Sigmoid colon (tissue), 7 donors: ENCODE measurements around the gene CLIC6. TPM values are rescaled to one million over a fixed set of nuclear protein-coding genes. Genes with fewer than 3 reads are reported as not detected.

Experiments used
- DNase-seq: peaks from one replicate; pipeline ENCODE4 v3.0.0-alpha.2; 2019
- H3K27ac ChIP-seq, 4 donors: fragments of 200-600 bp; sonication (generic); one replicate each; pipeline ENCODE4 v1.5.1; 2016 to 2019; ENCODE audit warnings: mild to moderate bottlenecking in 1 of 4
- H3K27me3 ChIP-seq, 3 donors: fragments of 200-600 bp; sonication (generic); one replicate each; pipeline ENCODE4 v1.5.1; 2019; ENCODE audit warnings: mild to moderate bottlenecking in 1 of 3
- H3K36me3 ChIP-seq, 4 donors: fragments of 200-600 bp; sonication (generic); one replicate each; pipeline ENCODE4 v1.5.1; 2016 to 2019
- H3K4me1 ChIP-seq, 4 donors: fragments of 200-600 bp; sonication (generic); one replicate each; pipeline ENCODE4 v1.5.1; 2017 to 2019
- H3K4me3 ChIP-seq, 4 donors: fragments of 200-600 bp; sonication (generic); one replicate each; pipeline ENCODE4 v1.5.1; 2017 to 2019; ENCODE audit warnings: mild to moderate bottlenecking in 2 of 4, moderate library complexity in 1 of 4
- H3K9me3 ChIP-seq, 4 donors: fragments of 200-600 bp in 3 of 4; sonication (generic) in 3 of 4; one replicate each; pipeline versions ENCODE4 v1.5.1 to v1.6.1; 2013 to 2019
- CTCF ChIP-seq, 4 experiments: fragments of 450-650 bp in 3 of 4; fragments of 200-600 bp in 1 of 4; IDR thresholded peaks; one replicate each; pipeline ENCODE4 v1.5.1; 2016 to 2019; ENCODE audit warnings: antibody characterized with exemption in 4 of 4, mild to moderate bottlenecking in 3 of 4, moderate library complexity in 2 of 4
- EP300 ChIP-seq, 4 donors: sonication (generic); formaldehyde crosslinking; IDR thresholded peaks; one replicate each; pipeline ENCODE4 v1.6.1; 2017; ENCODE audit warnings: antibody characterized with exemption in 4 of 4
- POLR2A ChIP-seq, 2 donors: fragments of 450-650 bp; IDR thresholded peaks; one replicate each; pipeline ENCODE4 v1.6.1; 2016; ENCODE audit warnings: antibody characterized with exemption in 2 of 2, mild to moderate bottlenecking in 2 of 2, moderate library complexity in 2 of 2
- POLR2AphosphoS5 ChIP-seq, 4 donors: sonication (generic); formaldehyde crosslinking; IDR thresholded peaks; one replicate each; pipeline ENCODE4 v1.6.1; 2017; ENCODE audit warnings: antibody characterized with exemption in 4 of 4
- WGBS, 2 donors: extraction: QIAGEN DNeasy Blood & Tissue Kit; methylation state at CpG; one replicate each; pipeline ENCODE4 v1.1.7; 2013; 5-methylcytosine and 5-hydroxymethylcytosine counted together
- intact Hi-C: fragments of 100-400 bp; cut with DNase I; formaldehyde crosslinking; loops from one replicate; pipeline ENCODE4 v1.15.1; 2023
- polyA plus RNA-seq, 3 donors: library from polyadenylated mRNA; stranded (reverse); fragments of 200-250 nt; gene quantifications; one replicate each; pipeline ENCODE4 v1.2.3, GENCODE V29; 2013
- total RNA-seq, 4 donors: library from RNA; depleted of rRNA; stranded (reverse); fragments of >200 nt; gene quantifications; one replicate each; pipeline ENCODE4 v1.1.0, GENCODE V29; 2016
- donor health status: healthy with polysubstance abuse.
- donor health status: Bipolar disorder and iron deficiency.
- donor health status: healthy.

CLIC6 gene
- total and polyA plus RNA-seq, 7 donors: 0.71 to 6.9 (median 1.6) TPM; not detected in 1

GRCh38 chr21:34736116-34736874 lies 67.5 kb downstream of the CLIC6 start:
- Histone ChIP-seq H3K27ac (no peak overlapping the region), H3K9me3 (no peaks in the 10 kb centered on the region), H3K27me3 (peaks cover 0 to 4% (median 0%) of the 10 kb centered on the region in 3 donors), H3K36me3 (no peaks in the 10 kb centered on the region), H3K4me1 (no peaks in the 10 kb centered on the region), H3K4me3 (no peak overlapping the region)
- no peak for DNase-seq
- no peak for TF ChIP-seq EP300 (IDR thresholded peaks at IDR 0.05)
- no peak for TF ChIP-seq CTCF (IDR thresholded peaks at IDR 0.05)
- TF ChIP-seq POLR2A (IDR thresholded peaks at IDR 0.05): no peak
- no peak for TF ChIP-seq POLR2AphosphoS5 (IDR thresholded peaks at IDR 0.05)
- intact Hi-C loops: no loop called here
- 85 to 86% methylated on average over 6 of the region's 6 CpGs for WGBS, 2 donors

GRCh38 chr21:34737115-34737514 lies 68.3 kb downstream of the CLIC6 start:
- 37 to 64% methylated on average over 3 of the region's 3 CpGs for WGBS, 2 donors
- Histone ChIP-seq H3K36me3 (no peaks in the 10 kb centered on the region), H3K9me3 (no peaks in the 10 kb centered on the region), H3K4me3 (no peak overlapping the region), H3K27ac (no peak overlapping the region), H3K4me1 (no peaks in the 10 kb centered on the region), H3K27me3 (peaks cover 0 to 8% (median 0%) of the 10 kb centered on the region in 3 donors)
- DNase-seq: no peak
- intact Hi-C loops: no loop called here
- TF ChIP-seq POLR2A (IDR thresholded peaks at IDR 0.05) (no peak), POLR2AphosphoS5 (IDR thresholded peaks at IDR 0.05) (no peak), CTCF (IDR thresholded peaks at IDR 0.05) (no peak), EP300 (IDR thresholded peaks at IDR 0.05) (no peak)

- no peaks in the 10 kb centered on the region for H3K9me3 ChIP-seq
- H3K27me3 ChIP-seq: peaks cover 0 to 11% (median 0%) of the 10 kb centered on the region in 3 donors
- DNase-seq: no peak
- peaks cover 0 to 5% (median 3%) of the 10 kb centered on the region in 4 donors for H3K4me1 ChIP-seq
- no peaks in the 10 kb centered on the region for H3K36me3 ChIP-seq
- TF ChIP-seq EP300 (IDR thresholded peaks at IDR 0.05) (no peak), POLR2A (IDR thresholded peaks at IDR 0.05) (no peak), POLR2AphosphoS5 (IDR thresholded peaks at IDR 0.05) (no peak), CTCF (IDR thresholded peaks at IDR 0.05) (no peak)
- intact Hi-C loops: loop anchor here (10.0 kb wide), 1 partner anchor 875 kb away; no protein-coding TSS in a partner anchor
- H3K4me3 ChIP-seq: no peak overlapping the region
- 83 to 87% methylated on average over 1 of the region's 1 CpG for WGBS, 2 donors
- no peak overlapping the region for H3K27ac ChIP-seq
These were observed 71.4 kb downstream of the CLIC6 start for GRCh38 chr21:34740198-34740597.

- Histone ChIP-seq H3K4me1 (peaks cover 0 to 10% (median 5%) of the 10 kb centered on the region in 4 donors), H3K4me3 (no peak overlapping the region), H3K27ac (no peak overlapping the region), H3K27me3 (peaks cover 0 to 11% (median 0%) of the 10 kb centered on the region in 3 donors), H3K9me3 (no peaks in the 10 kb centered on the region), H3K36me3 (no peaks in the 10 kb centered on the region)
- no peak for DNase-seq
- intact Hi-C loops: loop anchor here (10.0 kb wide), 1 partner anchor 872 kb away; no protein-coding TSS in a partner anchor
- TF ChIP-seq POLR2AphosphoS5 (IDR thresholded peaks at IDR 0.05): no peak
- no peak for TF ChIP-seq CTCF (IDR thresholded peaks at IDR 0.05)
- TF ChIP-seq POLR2A (IDR thresholded peaks at IDR 0.05): no peak
- TF ChIP-seq EP300 (IDR thresholded peaks at IDR 0.05): no peak
- WGBS, 2 donors: 89 to 92% methylated on average over 9 of the region's 9 CpGs
These were observed 74.5 kb downstream of the CLIC6 start for GRCh38 chr21:34743285-34743684.
